Measurements from ENCODE around the gene PRKAG2.

DNA sequence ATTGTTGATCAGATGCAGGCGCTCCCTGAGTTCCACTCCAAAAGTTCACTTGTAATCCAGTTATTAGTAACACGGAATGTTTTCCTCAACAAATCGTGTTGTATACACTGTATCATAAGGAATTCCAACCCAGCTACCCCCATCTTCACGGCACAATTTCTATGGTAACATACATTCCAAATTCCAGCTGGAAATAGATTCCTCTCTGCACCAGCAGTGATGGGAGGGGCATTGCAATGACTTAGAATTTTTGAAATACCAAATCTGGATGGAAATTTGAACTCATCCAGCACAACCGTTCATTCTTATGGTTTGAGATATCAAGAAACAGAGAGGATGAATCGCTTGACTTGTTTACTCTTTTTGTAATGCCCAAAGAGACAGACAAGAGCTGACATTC lies 318.3 kb downstream of the PRKAG2 start:
- TF ChIP-seq CTCF (IDR thresholded peaks at IDR 0.05; ENCODE audit: low read depth, low read length) = no peak
- TF ChIP-seq EZH2phosphoT487 (IDR thresholded peaks at IDR 0.05; ENCODE audit: low read depth) = no peak
